ENCODE data around the gene KCTD18.

KCTD18 gene

GRCh38 chr2:200528228-200528627, 18.4 kb upstream of the KCTD18 start:
- no peak overlapping the region for H3K4me3 ChIP-seq (ENCODE audit: low read depth, low read length)
- DNase-seq, result no peak
- no peak for TF ChIP-seq CTCF (IDR thresholded peaks at IDR 0.05; ENCODE audit: low read depth, low read length)
- no peaks in the 10 kb centered on the region for H3K27me3 ChIP-seq (ENCODE audit: insufficient read depth, low read depth, severe bottlenecking)
- H3K9me3 ChIP-seq (ENCODE audit: severe bottlenecking), result no peaks in the 10 kb centered on the region
- H3K27ac ChIP-seq, result no peak overlapping the region
- H3K36me3 ChIP-seq, result peaks cover 2% of the 10 kb centered on the region; the same call in 1 of the 2 replicates

- Histone ChIP-seq H3K27ac (peak within 1 kb of the TSS; percentile 86), H3K4me3 (ENCODE audit: low read depth, low read length) (peak within 1 kb of the TSS; percentile 90), H3K9me3 (ENCODE audit: severe bottlenecking) (no peaks in the 10 kb centered on the region), H3K36me3 (no peaks in the 10 kb centered on the region; the same call in 1 of the 2 replicates), H3K27me3 (ENCODE audit: insufficient read depth, low read depth, severe bottlenecking) (no peaks in the 10 kb centered on the region)
- DNase-seq, result peak; percentile 97
- TF ChIP-seq CTCF (IDR thresholded peaks at IDR 0.05; ENCODE audit: low read depth, low read length), result peak; percentile 19; the same call in 1 of the 2 replicates
Observed at GRCh38 chr2:200525882-200526651, 16.2 kb upstream of the KCTD18 start, which contains the start of gene SGO2. Gene SGO2 (plus strand): TSS chr2:200526207. CDS start chr2:200532976, 6,769 bp downstream.

- DNase-seq, result no peak
- no peak overlapping the region; the same call in 1 of the 2 replicates for H3K27ac ChIP-seq
- no peaks in the 10 kb centered on the region; the same call in 1 of the 2 replicates for H3K36me3 ChIP-seq
- H3K4me3 ChIP-seq (ENCODE audit: low read depth, low read length), result peak overlapping the region; percentile 90
- no peaks in the 10 kb centered on the region for H3K27me3 ChIP-seq (ENCODE audit: insufficient read depth, low read depth, severe bottlenecking)
- no peak for TF ChIP-seq CTCF (IDR thresholded peaks at IDR 0.05; ENCODE audit: low read depth, low read length)
- H3K9me3 ChIP-seq (ENCODE audit: severe bottlenecking), result no peaks in the 10 kb centered on the region
Observed at GRCh38 chr2:200525551-200525881, 15.6 kb upstream of the KCTD18 start.

- no peaks in the 10 kb centered on the region for H3K9me3 ChIP-seq (ENCODE audit: severe bottlenecking)
- no peak overlapping the region for H3K27ac ChIP-seq
- DNase-seq, result no peak
- no peaks in the 10 kb centered on the region for H3K27me3 ChIP-seq (ENCODE audit: insufficient read depth, low read depth, severe bottlenecking)
- TF ChIP-seq CTCF (IDR thresholded peaks at IDR 0.05; ENCODE audit: low read depth, low read length), result no peak
- no peak overlapping the region for H3K4me3 ChIP-seq (ENCODE audit: low read depth, low read length)
- no peaks in the 10 kb centered on the region for H3K36me3 ChIP-seq
Observed at GRCh38 chr2:200525066-200525465, 15.2 kb upstream of the KCTD18 start.

GRCh38 chr2:200523604-200524003, 13.7 kb upstream of the KCTD18 start:
- no peaks in the 10 kb centered on the region for H3K27me3 ChIP-seq (ENCODE audit: insufficient read depth, low read depth, severe bottlenecking)
- H3K4me3 ChIP-seq (ENCODE audit: low read depth, low read length), result no peak overlapping the region
- DNase-seq, result no peak
- H3K27ac ChIP-seq, result no peak overlapping the region
- no peaks in the 10 kb centered on the region for H3K9me3 ChIP-seq (ENCODE audit: severe bottlenecking)
- no peak for TF ChIP-seq CTCF (IDR thresholded peaks at IDR 0.05; ENCODE audit: low read depth, low read length)
- H3K36me3 ChIP-seq, result no peaks in the 10 kb centered on the region
